GM13976 (cell line): Measurements from ENCODE around the gene LCE1C.

ENCODE experiments used
- DNase-seq: peaks from one replicate; pipeline ENCODE4 v3.0.0; 2012; ENCODE audit warnings: low spot score
- CTCF ChIP-seq: IDR thresholded peaks from 2 replicates; pipeline ENCODE4 v1.5.1; 2012; ENCODE audit warnings: borderline replicate concordance, mild to moderate bottlenecking; ENCODE audit not compliant: insufficient read depth; ENCODE audit errors: extremely low read depth, missing control alignments, control extremely low read depth
- in situ Hi-C: fragments of 300-500 bp; cut with MboI; formaldehyde crosslinking; loops from one replicate; pipeline ENCODE4 v1.12.0; 2022; ENCODE audit warnings: low sequenced_read_pairs, mixed read lengths, inconsistent platforms; ENCODE audit not compliant: unreplicated experiment

LCE1C gene

GRCh38 chr1:152756872-152757271 lies 49.6 kb downstream of the LCE1C start:
- TF ChIP-seq CTCF = no peak
- no peak for DNase-seq
- in situ Hi-C loops = no loop called here
